GM10847 (cell line): ENCODE results near the gene MORF4L1.

ENCODE experiments used
- POLR2A ChIP-seq: IDR thresholded peaks from 2 replicates; pipeline ENCODE4 v1.6.1; 2011; ENCODE audit not compliant: insufficient read length; ENCODE audit errors: extremely low read depth

MORF4L1 gene, protein sequence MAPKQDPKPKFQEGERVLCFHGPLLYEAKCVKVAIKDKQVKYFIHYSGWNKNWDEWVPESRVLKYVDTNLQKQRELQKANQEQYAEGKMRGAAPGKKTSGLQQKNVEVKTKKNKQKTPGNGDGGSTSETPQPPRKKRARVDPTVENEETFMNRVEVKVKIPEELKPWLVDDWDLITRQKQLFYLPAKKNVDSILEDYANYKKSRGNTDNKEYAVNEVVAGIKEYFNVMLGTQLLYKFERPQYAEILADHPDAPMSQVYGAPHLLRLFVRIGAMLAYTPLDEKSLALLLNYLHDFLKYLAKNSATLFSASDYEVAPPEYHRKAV

DNA sequence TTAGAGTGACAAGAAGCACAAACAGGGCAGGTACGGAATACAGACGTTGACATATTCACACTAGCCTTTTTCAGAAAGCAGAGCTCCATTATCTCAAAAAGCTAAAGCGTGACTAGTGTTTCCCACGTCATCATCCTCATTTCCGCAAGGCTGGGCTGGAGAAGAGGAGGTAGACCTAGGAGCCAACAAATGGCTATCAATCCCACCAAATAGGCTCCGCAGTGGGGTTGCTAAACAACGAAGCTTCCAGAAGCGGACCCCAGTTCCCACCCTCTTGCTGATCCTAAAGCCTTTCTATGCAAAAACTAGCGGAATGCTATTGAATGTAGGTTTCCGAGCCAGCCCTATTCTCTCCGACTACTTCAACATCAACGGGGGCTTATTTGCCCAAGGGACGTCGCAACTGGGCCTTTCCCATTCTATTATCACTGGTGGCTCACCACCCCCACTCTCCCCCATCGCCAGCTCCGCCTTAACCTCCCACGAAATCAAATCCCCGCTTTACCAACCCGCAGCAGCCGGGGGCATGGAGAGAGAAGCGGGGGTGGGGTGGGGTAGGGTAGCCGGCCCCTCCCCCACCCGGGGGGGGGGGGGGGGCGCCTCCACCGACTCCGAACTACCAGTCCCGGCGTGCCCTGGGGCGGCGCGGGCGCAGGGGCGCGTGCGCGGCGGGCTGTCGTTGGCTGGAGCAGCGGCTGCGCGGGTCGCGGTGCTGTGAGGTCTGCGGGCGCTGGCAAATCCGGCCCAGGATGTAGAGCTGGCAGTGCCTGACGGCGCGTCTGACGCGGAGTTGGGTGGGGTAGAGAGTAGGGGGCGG is at the start of gene MORF4L1:
Gene MORF4L1, plus strand, starts transcription at position 736 of the 817 bp plus-strand sequence. CDS start 128 bp downstream, outside the sequence.
- no peak for TF ChIP-seq POLR2A

DNA sequence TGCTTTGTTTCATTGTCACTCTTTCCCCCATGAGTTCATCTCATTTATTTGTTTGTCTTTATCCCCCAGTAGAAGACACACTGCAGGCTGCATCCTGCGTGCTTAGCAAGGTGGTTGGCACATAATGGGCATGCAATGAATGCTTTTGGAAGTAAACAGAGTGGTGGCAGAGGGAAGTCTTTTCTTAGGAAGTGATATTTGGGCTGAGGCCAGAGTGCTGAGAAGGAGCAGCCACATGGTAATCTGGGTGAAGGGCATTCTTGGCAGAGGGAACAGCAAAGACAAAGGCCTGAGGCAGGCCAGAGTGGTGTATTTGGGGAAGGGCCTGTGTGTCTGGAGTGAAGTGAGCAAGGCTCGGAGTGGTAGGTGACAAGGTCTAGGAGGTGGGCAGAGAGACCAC is 43.8 kb upstream of the MORF4L1 start:
- no peak for TF ChIP-seq POLR2A

DNA sequence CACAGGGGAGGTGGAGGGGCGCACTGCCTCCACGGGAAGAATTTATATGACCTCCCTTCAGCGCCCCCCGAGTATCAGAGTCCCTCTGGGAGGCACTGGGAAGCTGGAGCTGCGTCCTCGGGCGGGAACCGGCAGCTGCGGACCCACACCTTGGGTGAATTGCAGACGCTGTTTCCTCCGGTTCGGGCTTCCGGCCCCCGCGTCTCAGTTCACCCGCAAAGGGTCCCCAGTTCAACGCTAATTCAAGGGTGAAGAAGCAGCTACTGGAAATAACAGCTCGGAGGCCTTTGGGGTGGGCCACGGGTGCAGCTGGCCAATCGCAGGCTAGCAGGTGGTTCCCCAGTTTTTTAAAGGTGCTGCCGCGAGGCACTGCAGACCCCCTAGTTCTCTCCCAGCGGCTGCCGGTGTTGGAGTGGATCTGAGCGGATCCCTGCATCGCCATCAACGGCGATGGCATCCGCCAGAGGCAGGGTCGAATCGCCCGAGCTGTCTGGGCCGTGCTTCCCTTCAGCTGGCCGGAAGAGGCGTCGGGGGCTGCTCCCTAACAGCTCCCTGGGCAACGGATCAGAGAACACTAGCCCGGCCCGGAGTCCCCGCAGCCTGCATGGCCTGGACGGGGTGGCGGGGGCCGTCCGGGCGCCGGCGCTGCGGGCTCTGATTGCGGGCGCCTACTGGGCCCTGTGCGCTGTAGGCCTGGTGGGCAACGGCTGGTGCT is 42.0 kb upstream of the MORF4L1 start:
- TF ChIP-seq POLR2A, result no peak

DNA sequence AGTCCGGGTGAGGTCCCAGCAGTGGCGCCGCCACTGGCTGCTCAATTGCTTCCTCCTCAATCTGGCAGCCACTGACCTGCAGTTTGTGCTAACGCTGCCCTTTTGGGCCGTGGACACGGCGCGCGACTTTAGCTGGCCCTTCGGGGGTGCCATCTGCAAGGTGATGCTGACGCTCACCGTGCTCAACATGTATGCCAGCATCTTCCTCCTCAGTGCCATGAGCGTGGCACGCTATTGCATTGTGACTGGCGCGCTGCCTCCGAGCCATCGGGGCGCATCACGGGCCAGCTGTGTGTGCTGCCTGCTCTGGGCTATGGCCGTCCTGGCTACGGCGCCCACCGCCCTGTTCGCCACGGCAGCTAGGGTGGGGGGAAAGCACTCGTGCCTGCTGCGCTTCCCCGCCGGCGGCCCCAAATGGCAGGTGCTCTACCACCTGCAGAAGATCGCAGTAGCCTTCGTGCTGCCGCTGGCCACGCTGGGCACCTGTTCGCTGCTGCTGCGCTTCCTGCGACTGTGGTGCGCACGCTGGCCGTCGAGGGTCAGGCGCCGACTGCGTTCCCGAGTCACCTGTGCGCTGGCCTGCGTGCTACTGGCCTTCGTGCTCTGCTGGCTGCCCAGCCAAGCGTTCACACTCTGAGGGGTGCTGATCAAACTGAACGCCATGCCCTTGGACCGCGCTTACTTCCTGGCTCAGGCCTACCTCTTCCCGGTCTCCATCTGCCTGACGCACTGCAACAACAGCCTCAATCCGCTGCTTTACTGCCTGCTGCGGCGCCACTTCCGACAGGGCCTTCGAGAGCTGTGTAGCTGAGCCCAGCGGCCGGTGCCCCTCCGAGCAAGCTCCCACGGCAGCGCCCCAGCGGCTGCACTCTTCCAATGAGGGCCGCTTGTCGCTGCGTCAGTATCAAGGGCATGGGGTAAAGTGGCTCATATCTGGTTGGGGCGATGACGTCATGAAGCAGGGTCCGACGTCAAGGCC is 41.2 kb upstream of the MORF4L1 start:
- no peak for TF ChIP-seq POLR2A

DNA sequence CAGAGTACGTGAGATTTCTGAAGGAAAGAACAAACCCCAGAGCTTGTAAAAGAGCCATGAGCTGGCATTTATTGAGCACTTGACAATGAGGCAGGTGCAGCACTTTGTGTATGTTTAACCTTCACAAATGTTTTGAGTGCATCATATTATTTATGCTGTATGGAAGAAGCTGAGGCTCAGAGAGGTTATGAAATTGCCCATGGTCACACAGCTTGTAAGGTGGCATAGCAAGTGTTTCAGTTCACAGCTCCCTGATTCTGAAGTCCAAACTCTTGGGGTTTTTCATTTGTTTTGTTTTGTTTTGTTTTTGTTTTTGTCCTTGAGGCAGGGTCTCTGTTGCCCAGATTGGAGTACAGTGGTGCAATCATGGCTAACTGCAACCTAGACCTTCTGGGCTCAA is 36.4 kb upstream of the MORF4L1 start:
- TF ChIP-seq POLR2A, result no peak

DNA sequence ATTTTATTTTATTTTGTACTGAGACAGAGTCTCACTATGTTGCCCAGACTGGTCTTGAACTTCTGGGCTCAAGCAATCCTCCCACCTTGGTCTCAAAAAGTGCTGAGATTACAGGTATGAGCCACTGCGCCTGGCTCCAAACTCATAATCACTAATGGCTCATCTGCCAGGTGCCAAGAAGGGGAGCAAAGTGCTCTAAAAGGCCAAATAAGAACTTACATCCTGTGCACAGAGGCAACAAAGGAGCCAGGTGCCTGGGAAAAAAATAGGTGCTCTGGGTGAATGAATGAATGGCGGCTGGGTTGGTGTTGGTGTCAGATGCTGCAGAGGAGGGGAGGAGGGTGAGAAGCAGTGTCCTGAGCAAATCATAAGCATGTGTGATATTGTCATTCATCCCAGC is 35.6 kb upstream of the MORF4L1 start:
- TF ChIP-seq POLR2A, result no peak

DNA sequence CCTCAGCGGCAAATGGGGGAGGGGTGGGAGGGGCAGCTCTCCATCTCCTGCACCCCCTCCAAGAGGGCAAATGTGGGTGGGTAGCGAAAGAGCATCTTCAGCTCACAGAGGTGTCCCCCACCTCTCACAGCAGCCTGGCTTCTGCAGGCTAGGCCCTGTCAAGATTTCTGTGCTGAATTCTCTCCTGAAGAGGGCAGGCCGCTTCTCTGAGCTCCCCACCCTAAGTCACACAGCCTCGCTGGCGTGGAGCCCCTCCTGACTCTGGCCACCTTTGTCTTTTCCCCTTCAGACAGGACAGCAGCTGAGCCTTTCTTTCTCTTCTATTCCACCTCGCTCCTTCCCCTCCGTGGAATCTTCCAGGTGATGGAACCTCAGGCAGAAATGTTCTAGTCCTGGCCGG is 35.1 kb upstream of the MORF4L1 start:
- TF ChIP-seq POLR2A, result no peak

DNA sequence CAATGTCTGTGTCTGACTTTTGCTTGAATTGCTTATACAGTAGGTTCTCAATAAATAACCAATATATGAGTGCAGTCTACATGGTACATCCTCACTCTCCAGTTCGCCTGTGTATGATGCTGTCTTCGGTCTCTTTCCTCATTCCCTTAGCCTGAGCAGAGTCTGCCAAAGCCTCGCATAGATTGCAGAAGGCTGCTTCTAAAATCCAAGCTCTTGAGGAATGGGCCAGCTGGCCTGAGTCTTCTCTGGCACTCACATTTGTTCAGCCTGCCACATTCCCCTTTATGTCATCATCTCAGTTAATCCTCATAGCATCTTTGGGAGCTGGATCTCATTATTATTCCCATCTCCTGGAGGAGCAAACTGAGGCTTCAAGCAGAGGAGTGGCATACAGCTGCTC is 34.2 kb upstream of the MORF4L1 start:
- TF ChIP-seq POLR2A, result no peak

DNA sequence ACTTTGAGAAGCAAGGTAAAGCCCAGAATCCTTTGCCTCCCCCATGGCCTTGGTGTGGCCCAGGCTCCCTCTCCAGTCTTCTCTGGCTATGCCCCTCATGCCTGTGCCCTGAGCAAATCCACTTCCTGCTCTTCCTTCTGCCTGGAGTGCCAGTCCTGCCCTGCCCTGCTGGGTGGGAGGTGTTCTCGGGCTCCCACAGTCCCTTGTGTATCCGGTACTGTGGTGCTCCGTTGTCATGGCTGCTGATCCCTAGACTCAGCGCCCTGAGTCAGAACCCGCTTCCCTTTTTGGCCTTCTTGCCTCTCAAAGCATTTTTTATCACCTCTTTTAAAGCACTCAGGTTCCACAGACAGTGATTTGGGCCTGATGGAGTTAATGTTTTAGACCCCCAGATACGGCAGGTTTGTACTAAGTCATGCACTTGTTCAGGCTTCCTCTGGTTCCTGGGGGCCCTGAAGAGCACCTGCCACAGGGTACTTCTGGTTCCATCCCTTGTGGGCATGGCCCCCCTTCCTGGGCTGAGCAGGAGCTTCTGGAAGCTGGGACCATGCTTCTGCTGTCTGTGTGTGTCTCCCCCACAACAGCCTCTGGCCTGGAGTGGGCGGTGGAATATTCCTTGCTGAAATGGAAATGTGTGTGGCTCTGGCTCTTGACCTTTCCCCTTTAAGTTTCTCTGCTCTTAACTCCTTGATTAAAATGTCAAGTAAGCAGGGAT is 31.9 kb upstream of the MORF4L1 start:
- TF ChIP-seq POLR2A, result no peak

DNA sequence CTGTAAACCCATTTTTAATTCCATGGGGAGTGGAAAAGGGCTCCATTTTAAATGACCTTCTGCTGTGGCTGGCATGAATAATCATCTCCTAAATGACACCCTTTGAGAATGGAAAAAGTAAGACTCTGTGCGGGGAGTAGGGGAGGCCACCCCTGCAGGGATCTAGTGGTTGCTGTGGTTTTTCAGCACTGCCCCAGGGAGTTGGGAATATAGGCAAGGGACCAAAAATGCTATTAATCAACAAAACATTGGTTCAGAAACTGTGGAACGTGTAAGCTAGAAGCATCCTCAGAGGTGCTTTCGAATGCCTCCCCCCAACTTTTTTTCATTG is 31.3 kb upstream of the MORF4L1 start:
- TF ChIP-seq POLR2A, result no peak

DNA sequence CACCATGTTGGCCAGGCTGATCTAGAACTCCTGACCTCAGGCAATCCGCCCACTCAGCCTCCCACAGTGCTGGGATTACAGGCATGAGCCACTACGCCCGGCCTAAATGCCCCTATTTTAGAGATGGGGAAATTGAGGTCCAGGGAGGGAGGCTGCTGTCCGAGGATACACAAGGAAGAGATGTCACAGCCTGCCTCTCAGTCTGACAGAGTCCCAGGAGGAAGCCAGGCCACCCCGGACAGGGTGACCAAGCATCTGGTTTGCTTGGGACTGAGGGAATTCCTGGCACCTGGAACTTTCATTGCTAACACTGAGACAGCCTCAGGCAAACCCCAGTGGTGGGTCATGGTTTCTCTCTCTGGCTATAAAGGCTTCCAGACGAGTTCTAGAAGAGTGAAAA is 30.8 kb upstream of the MORF4L1 start:
- TF ChIP-seq POLR2A, result no peak

DNA sequence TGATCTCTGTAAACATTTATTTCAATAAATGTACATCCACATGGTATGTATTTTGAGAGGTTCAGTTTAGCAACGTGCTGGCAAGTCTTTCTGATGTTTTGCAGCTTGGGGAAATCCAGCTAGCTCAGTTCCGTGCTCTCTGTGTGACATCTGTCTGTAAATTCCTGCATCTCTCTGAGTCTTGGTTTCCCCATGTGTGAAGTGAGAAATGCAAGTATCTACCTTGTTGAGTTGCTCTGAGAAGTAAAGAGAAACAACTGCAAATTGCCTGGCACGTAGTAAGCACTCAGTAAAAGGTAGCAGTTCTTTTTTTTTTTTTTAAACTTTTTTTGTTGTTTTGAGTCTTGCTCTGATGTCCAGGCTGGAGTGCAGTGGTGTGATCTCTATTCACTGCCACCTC is 30.2 kb upstream of the MORF4L1 start:
- TF ChIP-seq POLR2A, result no peak

DNA sequence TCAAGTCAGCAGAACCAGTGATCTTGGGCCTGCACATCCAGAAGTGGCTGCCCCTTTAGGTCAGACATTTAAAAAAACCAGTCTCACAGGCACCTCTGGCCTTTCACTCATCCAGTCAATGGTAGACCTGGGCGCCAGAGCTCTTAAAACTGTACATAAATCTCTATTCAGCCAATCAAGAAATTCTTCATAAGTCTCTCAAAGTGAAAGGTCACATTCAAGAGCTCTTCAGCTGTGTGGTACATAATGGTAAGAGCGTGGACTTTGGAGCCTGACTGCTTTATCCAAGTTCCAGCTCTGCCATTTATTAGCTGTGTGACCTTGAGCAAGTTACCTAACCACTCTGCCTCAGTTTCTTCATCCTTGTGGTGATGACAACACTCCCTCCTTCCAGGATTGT is 22.3 kb upstream of the MORF4L1 start:
- TF ChIP-seq POLR2A, result no peak
